ENCODE data around the gene MRO.

The MRO gene

GRCh38 chr18:50775726-50776125, 44.1 kb downstream of the MRO start:
- Histone ChIP-seq H3K27me3 (ENCODE audit: insufficient read depth, poor library complexity, severe bottlenecking) (peaks cover 10% of the 10 kb centered on the region), H3K27ac (replicated peaks) (no peak overlapping the region), H3K4me3 (replicated peaks; ENCODE audit: insufficient read depth, low read length) (no peak overlapping the region)
- TF ChIP-seq SPI1 (IDR thresholded peaks at IDR 0.05; ENCODE audit: borderline replicate concordance, low read depth) (no peak), POLR2AphosphoS5 (IDR thresholded peaks at IDR 0.05; ENCODE audit: low read depth) (no peak), GABPA (IDR thresholded peaks at IDR 0.05; ENCODE audit: low read depth) (no peak), REST (IDR thresholded peaks at IDR 0.05; ENCODE audit: insufficient replicate concordance, low read depth) (no peak)
- TF ChIP-seq, protein P1, sequence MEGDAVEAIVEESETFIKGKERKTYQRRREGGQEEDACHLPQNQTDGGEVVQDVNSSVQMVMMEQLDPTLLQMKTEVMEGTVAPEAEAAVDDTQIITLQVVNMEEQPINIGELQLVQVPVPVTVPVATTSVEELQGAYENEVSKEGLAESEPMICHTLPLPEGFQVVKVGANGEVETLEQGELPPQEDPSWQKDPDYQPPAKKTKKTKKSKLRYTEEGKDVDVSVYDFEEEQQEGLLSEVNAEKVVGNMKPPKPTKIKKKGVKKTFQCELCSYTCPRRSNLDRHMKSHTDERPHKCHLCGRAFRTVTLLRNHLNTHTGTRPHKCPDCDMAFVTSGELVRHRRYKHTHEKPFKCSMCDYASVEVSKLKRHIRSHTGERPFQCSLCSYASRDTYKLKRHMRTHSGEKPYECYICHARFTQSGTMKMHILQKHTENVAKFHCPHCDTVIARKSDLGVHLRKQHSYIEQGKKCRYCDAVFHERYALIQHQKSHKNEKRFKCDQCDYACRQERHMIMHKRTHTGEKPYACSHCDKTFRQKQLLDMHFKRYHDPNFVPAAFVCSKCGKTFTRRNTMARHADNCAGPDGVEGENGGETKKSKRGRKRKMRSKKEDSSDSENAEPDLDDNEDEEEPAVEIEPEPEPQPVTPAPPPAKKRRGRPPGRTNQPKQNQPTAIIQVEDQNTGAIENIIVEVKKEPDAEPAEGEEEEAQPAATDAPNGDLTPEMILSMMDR (IDR thresholded peaks at IDR 0.05; ENCODE audit: insufficient read depth, low read length): no peak
- no peak for DNase-seq (ENCODE audit: low read depth in 1 of 2, low spot score in 1 of 2)

GRCh38 chr18:50775207-50775606, 44.6 kb downstream of the MRO start:
- H3K27ac ChIP-seq (replicated peaks): no peak overlapping the region
- TF ChIP-seq, protein P1 (IDR thresholded peaks at IDR 0.05; ENCODE audit: insufficient read depth, low read length): no peak
- TF ChIP-seq POLR2AphosphoS5 (IDR thresholded peaks at IDR 0.05; ENCODE audit: low read depth) (no peak), GABPA (IDR thresholded peaks at IDR 0.05; ENCODE audit: low read depth) (no peak), REST (IDR thresholded peaks at IDR 0.05; ENCODE audit: insufficient replicate concordance, low read depth) (no peak), SPI1 (IDR thresholded peaks at IDR 0.05; ENCODE audit: borderline replicate concordance, low read depth) (no peak)
- H3K4me3 ChIP-seq (replicated peaks; ENCODE audit: insufficient read depth, low read length): no peak overlapping the region
- no peak for DNase-seq (ENCODE audit: low read depth in 1 of 2, low spot score in 1 of 2)
- peaks cover 10% of the 10 kb centered on the region for H3K27me3 ChIP-seq (ENCODE audit: insufficient read depth, poor library complexity, severe bottlenecking)

- Histone ChIP-seq H3K27me3 (ENCODE audit: insufficient read depth, poor library complexity, severe bottlenecking) (no peaks in the 10 kb centered on the region), H3K27ac (replicated peaks) (no peak overlapping the region), H3K4me3 (replicated peaks; ENCODE audit: insufficient read depth, low read length) (no peak overlapping the region)
- TF ChIP-seq, protein P1 (IDR thresholded peaks at IDR 0.05; ENCODE audit: insufficient read depth, low read length): no peak
- TF ChIP-seq SPI1 (IDR thresholded peaks at IDR 0.05; ENCODE audit: borderline replicate concordance, low read depth): no peak
- no peak for TF ChIP-seq POLR2AphosphoS5 (IDR thresholded peaks at IDR 0.05; ENCODE audit: low read depth)
- TF ChIP-seq GABPA (IDR thresholded peaks at IDR 0.05; ENCODE audit: low read depth): no peak
- TF ChIP-seq REST (IDR thresholded peaks at IDR 0.05; ENCODE audit: insufficient replicate concordance, low read depth): no peak
- DNase-seq (ENCODE audit: low read depth in 1 of 2, low spot score in 1 of 2): no peak
Observed at GRCh38 chr18:50769463-50769862, 50.4 kb downstream of the MRO start.
